Measurements from ENCODE around the gene SLC25A20. TPM values are rescaled to one million over a fixed set of nuclear protein-coding genes. Genes with fewer than 3 reads are reported as not detected.
"Not testable (repeated sequence)": the region's sequence is repeated elsewhere in the genome, so short reads cannot be mapped to it uniquely, and the experiment has no call there.

The SLC25A20 gene
- total RNA-seq, 1 donor = 20.7 TPM

DNA sequence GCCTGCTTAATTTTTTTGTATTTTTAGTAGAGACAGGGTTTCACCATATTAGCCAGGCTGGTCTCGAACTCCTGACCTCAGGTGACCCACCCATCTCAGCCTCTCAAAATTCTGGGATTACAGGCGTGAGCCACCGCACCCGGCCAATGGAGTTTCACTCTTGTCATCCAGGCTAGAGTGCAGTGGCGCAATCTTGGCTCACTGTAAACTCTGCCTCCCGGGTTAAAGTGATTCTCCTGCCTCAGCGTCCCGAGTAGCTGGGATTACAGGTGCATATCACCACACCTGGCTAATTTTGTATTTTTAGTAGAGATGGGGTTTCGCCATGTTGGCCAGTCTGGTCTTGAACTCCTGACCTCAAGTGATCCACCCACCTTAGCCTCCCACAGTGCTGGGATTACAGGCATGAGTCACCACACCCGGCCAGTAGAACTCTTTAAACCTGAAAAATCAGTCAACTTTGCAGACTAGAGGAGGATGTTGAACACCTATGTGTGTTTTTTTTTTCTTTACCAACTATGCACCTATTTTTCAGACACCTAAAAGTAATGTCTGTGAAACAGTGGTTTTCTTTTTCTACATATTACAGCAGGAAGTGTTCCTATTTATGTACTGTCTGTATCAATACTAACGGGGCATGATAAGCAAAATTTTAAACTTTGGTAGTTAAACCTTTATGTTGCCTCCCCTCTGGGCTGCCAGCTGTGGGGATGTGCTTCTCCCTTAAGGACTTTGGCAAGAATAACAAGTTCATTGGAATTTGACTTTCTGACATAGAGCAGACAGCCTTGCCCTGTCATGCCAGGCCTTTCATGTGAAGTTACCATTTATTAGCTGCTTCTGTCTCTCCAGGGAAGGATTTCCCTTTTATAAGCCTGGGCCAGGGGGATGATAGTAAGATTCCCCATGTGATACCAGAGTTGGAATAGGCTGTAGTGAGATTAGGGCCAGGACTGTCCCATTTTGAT is 28.0 kb upstream of the SLC25A20 start:
- TF ChIP-seq, protein P1, sequence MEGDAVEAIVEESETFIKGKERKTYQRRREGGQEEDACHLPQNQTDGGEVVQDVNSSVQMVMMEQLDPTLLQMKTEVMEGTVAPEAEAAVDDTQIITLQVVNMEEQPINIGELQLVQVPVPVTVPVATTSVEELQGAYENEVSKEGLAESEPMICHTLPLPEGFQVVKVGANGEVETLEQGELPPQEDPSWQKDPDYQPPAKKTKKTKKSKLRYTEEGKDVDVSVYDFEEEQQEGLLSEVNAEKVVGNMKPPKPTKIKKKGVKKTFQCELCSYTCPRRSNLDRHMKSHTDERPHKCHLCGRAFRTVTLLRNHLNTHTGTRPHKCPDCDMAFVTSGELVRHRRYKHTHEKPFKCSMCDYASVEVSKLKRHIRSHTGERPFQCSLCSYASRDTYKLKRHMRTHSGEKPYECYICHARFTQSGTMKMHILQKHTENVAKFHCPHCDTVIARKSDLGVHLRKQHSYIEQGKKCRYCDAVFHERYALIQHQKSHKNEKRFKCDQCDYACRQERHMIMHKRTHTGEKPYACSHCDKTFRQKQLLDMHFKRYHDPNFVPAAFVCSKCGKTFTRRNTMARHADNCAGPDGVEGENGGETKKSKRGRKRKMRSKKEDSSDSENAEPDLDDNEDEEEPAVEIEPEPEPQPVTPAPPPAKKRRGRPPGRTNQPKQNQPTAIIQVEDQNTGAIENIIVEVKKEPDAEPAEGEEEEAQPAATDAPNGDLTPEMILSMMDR (IDR thresholded peaks at IDR 0.05; ENCODE audit: insufficient read depth, low read depth, low read length) = no peak
- no peak overlapping the region for H3K4me3 ChIP-seq (ENCODE audit: low read depth, low read length)
- DNase-seq (ENCODE audit: low read depth) = peak; percentile 77

DNA sequence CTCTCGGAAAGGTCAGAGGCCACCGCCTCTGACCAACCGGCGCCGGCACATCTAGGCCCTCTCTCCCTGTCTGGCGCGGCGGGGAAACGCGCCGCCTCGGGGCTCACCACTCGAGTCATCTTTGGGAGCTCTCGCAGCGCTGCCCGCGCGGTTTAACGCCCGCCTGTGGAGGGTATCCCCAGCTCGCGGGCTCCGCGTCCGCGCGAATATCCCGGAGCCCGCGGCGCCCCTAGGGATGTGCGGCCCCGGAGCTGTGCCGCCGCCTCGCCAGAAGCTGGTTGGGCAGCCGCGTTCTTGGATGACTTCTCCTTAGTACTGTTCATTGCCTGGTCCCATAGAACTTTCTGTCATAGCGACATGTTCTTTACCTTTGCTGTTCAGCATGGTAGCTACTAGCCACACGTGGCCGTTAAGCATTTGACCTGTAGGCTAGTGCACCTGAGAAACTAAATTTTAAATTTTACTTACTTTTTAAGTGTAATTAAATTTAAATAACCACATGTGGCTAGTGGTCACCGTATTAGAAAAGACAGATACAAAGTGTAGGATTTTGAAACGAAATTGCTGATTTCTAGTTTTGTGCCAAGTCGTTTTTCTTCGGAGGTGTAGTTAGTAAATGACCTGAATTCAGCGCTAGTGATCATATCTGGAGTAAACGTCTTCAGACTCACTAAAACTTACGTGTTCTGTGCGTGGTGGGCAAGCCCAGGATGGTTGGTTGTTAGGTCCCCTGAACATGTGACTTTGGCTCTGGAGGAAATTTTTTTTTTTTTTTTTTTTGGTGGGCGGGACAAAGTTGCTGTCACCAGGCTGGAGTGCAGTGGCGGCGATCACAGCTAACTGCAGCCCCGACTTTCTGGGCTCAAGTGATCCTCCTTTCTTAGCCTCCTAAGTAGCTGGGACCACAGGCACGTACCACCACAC is 20.8 kb upstream of the SLC25A20 start:
- TF ChIP-seq, protein P1 (IDR thresholded peaks at IDR 0.05; ENCODE audit: insufficient read depth, low read depth, low read length) = no peak
- DNase-seq (ENCODE audit: low read depth) = peak; percentile 59
- H3K4me3 ChIP-seq (ENCODE audit: low read depth, low read length) = peak overlapping the region; percentile 85

DNA sequence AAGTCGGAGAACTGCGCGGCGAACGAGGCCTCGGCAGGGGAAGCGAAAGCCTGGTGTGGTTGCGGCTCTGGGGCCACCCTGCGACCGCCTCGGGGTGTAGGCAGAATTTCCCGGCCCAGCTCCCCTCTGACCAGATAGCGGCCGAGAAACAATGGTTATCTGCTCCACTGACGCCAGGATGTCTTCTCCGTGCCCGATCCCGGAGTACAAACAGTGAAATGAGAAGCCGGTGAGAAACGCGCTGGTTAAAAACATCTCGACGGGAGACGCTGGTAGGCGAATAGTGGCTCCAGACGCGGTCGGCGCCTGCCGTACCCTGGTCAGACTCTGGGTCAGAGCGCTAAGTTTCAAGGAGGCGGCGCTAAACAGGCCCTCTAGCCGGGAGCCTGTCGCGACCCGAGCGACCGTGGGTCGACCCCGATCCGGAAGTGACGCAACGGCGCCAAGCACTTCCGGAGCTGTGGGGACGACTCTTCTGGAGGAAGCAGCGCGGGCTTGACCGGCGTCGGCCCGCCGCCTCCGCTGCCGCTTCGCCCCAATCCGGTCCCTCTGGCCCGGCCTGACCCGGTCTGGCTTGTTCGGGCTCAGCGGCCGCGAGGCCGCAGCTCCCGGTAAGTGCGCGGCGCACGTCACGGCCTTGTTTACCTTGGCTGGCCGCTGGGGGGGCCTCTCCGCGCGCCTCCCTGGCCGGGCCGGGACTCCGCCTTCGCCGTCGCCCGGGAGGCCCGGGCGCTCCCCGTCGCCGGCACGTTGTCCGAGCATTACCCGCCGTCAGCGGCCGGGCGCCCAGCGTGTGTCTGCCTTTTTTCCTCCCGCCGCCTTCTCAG is 19.9 kb upstream of the SLC25A20 start, which contains the start of gene ARIH2:
Gene ARIH2 (plus strand): TSS at position 455 of the 827 bp plus-strand sequence. CDS start 8,717 bp downstream, outside the sequence.
- peak; percentile 95 for DNase-seq (ENCODE audit: low read depth)
- peak within 1 kb of the TSS; percentile 85 for H3K4me3 ChIP-seq (ENCODE audit: low read depth, low read length)
- TF ChIP-seq, protein P1 (IDR thresholded peaks at IDR 0.05; ENCODE audit: insufficient read depth, low read depth, low read length) = no peak

DNA sequence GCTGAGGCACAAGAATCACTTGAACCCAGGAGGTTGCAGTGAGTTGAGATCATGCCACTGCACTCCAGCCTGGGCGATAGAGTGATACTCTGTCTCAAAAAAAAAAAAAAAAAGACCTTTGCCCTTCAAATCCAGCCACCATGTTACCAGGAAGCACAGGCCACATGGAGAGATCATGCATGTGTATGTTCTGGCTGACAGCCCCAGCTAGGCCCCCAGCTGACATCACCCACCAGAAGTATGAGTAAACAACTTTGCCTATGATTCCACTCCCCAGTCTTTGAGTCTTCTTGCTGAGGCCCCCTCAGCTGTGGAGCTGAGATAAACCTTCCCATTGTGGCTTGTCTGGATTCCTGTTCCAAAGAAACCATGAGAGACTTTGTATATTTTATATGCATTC is 16.6 kb upstream of the SLC25A20 start:
- TF ChIP-seq, protein P1 (IDR thresholded peaks at IDR 0.05; ENCODE audit: insufficient read depth, low read depth, low read length) = no peak
- no peak overlapping the region for H3K4me3 ChIP-seq (ENCODE audit: low read depth, low read length)
- DNase-seq (ENCODE audit: low read depth) = peak; percentile 58

DNA sequence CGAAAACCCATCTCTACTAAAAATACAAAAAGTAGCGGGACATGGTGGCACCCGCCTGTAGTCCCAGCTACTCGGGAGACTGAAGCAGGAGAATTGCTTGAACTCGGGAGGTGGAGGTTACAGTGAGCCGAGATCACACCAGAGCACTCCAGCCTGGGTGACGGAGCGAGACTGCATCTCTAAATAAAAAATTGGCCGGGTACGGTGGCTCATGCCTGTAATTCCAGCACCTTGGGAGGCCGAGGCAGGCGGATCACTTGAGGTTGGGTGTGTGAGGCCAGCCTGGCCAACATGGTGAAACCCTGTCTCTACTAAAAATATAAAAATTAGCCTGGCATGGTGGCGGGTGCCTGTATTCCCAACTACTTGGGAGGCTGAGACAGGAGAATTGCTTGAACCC is 8.3 kb upstream of the SLC25A20 start:
- DNase-seq (ENCODE audit: low read depth); H3K4me3 ChIP-seq (ENCODE audit: low read depth, low read length): not testable (repeated sequence)

DNA sequence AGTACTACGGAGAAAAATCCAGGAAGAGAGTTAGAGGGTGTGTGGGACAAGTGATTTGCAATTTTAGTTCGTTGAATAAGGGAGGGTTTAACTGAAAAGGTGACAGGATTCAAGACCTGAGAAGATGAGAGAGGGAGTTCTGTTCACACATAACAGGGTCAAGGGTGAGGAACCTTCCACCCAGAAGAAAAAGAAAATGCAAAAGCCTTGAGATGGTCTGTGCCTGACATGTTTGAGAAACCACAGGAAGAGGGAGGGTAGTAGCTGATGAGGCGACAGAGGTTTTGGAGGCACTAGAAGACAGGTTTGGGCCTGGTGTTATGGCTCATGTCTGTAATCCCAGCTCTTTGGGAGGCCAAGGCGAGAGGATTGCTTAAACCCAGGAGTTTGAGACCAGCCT is 591 bp upstream of the SLC25A20 start:
- peak overlapping the region; percentile 83 for H3K4me3 ChIP-seq (ENCODE audit: low read depth, low read length)
- TF ChIP-seq, protein P1 (IDR thresholded peaks at IDR 0.05; ENCODE audit: insufficient read depth, low read depth, low read length) = no peak
- DNase-seq (ENCODE audit: low read depth) = no peak

Data from fibroblast of villous mesenchyme (primary cell).